Measurements from ENCODE around the gene ZFP69.

Gene ZFP69

GRCh38 chr1:40476924-40477677 is at the start of gene ZFP69:
Gene ZFP69, plus strand, starts transcription at chr1:40477290. Its CDS starts 2,072 bp downstream, at chr1:40479362.
- no peaks in the 10 kb centered on the region for H3K27me3 ChIP-seq (ENCODE audit: control insufficient read depth in 2 of 2, insufficient read depth in 2 of 2, low read length in 2 of 2)
- peak within 1 kb of the TSS; percentile 87 to 92 for H3K4me3 ChIP-seq (ENCODE audit: low read length in 2 of 2)
- H3K9ac ChIP-seq (ENCODE audit: low read depth in 1 of 2, low read length in 2 of 2) = peak within 1 kb of the TSS; percentile 73 to 74
- peaks cover under 1 to 5% of the 10 kb centered on the region in 2 donors for H3K36me3 ChIP-seq (ENCODE audit: control insufficient read depth in 2 of 2, insufficient read depth in 2 of 2, low read length in 2 of 2)
- H3K9me3 ChIP-seq (ENCODE audit: control insufficient read depth in 2 of 2, low read length in 2 of 2) = peaks cover 0 to 4% of the 10 kb centered on the region in 2 donors
- peaks cover 3% of the 10 kb centered on the region in 2 donors for H3K4me1 ChIP-seq (ENCODE audit: control insufficient read depth in 2 of 2, insufficient read depth in 2 of 2, low read length in 2 of 2)
- H3K27ac ChIP-seq (ENCODE audit: low read depth in 2 of 2, low read length in 2 of 2) = peak within 1 kb of the TSS in 1 of 2 donors; percentile 61

DNA sequence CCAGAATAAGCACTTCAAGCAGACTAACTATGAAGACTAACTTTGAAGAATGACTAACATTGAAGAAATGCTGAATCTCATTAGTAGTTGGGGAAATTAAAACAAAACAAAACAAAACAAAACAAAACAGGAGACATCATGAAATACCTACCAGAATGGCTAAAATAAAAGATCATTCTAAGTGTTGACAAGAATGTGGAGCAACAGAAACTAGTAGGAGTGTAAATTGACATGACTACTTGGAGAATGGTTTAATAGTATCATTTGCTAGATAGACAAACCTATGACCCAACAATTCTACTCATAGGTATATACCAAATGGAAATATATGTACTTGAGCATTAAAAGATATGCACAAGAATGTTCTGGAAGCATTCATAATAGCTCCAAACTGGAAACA is 45.7 kb upstream of the ZFP69 start:
- Histone ChIP-seq H3K4me3 (ENCODE audit: low read length in 2 of 2) (no peak overlapping the region), H3K27ac (ENCODE audit: low read depth in 2 of 2, low read length in 2 of 2) (no peak overlapping the region), H3K27me3 (ENCODE audit: control insufficient read depth in 2 of 2, insufficient read depth in 2 of 2, low read length in 2 of 2) (no peaks in the 10 kb centered on the region), H3K4me1 (ENCODE audit: control insufficient read depth in 2 of 2, insufficient read depth in 2 of 2, low read length in 2 of 2) (no peaks in the 10 kb centered on the region), H3K36me3 (ENCODE audit: control insufficient read depth in 2 of 2, insufficient read depth in 2 of 2, low read length in 2 of 2) (no peaks in the 10 kb centered on the region), H3K9ac (ENCODE audit: low read depth in 1 of 2, low read length in 2 of 2) (no peak overlapping the region), H3K9me3 (ENCODE audit: control insufficient read depth in 2 of 2, low read length in 2 of 2) (no peaks in the 10 kb centered on the region)

GRCh38 chr1:40432644-40433390 is 44.3 kb upstream of the ZFP69 start:
- Histone ChIP-seq H3K9ac (ENCODE audit: low read depth in 1 of 2, low read length in 2 of 2) (no peak overlapping the region), H3K4me1 (ENCODE audit: control insufficient read depth in 2 of 2, insufficient read depth in 2 of 2, low read length in 2 of 2) (no peaks in the 10 kb centered on the region), H3K9me3 (ENCODE audit: control insufficient read depth in 2 of 2, low read length in 2 of 2) (no peaks in the 10 kb centered on the region), H3K4me3 (ENCODE audit: low read length in 2 of 2) (no peak overlapping the region), H3K27me3 (ENCODE audit: control insufficient read depth in 2 of 2, insufficient read depth in 2 of 2, low read length in 2 of 2) (no peaks in the 10 kb centered on the region), H3K27ac (ENCODE audit: low read depth in 2 of 2, low read length in 2 of 2) (no peak overlapping the region), H3K36me3 (ENCODE audit: control insufficient read depth in 2 of 2, insufficient read depth in 2 of 2, low read length in 2 of 2) (no peaks in the 10 kb centered on the region)

- Histone ChIP-seq H3K9ac (ENCODE audit: low read depth in 1 of 2, low read length in 2 of 2) (no peak overlapping the region), H3K4me3 (ENCODE audit: low read length in 2 of 2) (no peak overlapping the region), H3K27me3 (ENCODE audit: control insufficient read depth in 2 of 2, insufficient read depth in 2 of 2, low read length in 2 of 2) (no peaks in the 10 kb centered on the region), H3K4me1 (ENCODE audit: control insufficient read depth in 2 of 2, insufficient read depth in 2 of 2, low read length in 2 of 2) (no peaks in the 10 kb centered on the region), H3K27ac (ENCODE audit: low read depth in 2 of 2, low read length in 2 of 2) (no peak overlapping the region), H3K36me3 (ENCODE audit: control insufficient read depth in 2 of 2, insufficient read depth in 2 of 2, low read length in 2 of 2) (no peaks in the 10 kb centered on the region), H3K9me3 (ENCODE audit: control insufficient read depth in 2 of 2, low read length in 2 of 2) (no peaks in the 10 kb centered on the region)
Measured at GRCh38 chr1:40435471-40435870, 41.6 kb upstream of the ZFP69 start.

- Histone ChIP-seq H3K9me3 (ENCODE audit: control insufficient read depth in 2 of 2, low read length in 2 of 2) (no peaks in the 10 kb centered on the region), H3K36me3 (ENCODE audit: control insufficient read depth in 2 of 2, insufficient read depth in 2 of 2, low read length in 2 of 2) (no peaks in the 10 kb centered on the region), H3K27ac (ENCODE audit: low read depth in 2 of 2, low read length in 2 of 2) (no peak overlapping the region), H3K4me1 (ENCODE audit: control insufficient read depth in 2 of 2, insufficient read depth in 2 of 2, low read length in 2 of 2) (no peaks in the 10 kb centered on the region), H3K4me3 (ENCODE audit: low read length in 2 of 2) (no peak overlapping the region), H3K27me3 (ENCODE audit: control insufficient read depth in 2 of 2, insufficient read depth in 2 of 2, low read length in 2 of 2) (no peaks in the 10 kb centered on the region), H3K9ac (ENCODE audit: low read depth in 1 of 2, low read length in 2 of 2) (no peak overlapping the region)
Measured at GRCh38 chr1:40435876-40436275, 41.2 kb upstream of the ZFP69 start.

DNA sequence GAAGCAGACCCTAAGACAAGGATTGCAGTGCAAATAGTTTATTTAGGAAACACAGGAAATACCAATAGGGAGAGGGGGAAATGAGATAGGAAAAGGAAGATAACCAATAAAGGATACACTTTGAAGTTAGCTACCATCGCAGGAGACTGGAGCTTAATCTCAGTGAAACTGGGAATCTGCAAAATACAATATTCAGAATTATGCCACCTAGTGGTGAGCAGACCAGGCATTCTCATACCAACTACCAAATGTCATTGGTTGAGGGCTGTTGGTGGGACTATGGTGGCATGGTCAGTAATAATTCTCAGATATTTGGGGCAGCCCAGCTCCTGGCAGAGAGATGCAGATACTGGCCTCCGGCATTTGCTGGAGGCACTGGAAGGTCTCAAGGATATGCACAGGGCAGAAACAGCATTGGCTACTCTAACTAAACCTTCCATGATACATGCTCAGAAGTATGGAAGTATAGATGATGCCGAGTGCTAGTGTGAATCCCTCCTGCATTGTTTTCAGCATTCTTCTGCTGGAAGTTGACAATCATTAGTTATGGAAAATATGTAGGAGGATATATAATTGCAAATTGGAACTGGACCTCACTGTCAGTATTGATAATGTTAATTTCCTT is 38.6 kb upstream of the ZFP69 start:
- no peak overlapping the region for H3K4me3 ChIP-seq (ENCODE audit: low read length in 2 of 2)

DNA sequence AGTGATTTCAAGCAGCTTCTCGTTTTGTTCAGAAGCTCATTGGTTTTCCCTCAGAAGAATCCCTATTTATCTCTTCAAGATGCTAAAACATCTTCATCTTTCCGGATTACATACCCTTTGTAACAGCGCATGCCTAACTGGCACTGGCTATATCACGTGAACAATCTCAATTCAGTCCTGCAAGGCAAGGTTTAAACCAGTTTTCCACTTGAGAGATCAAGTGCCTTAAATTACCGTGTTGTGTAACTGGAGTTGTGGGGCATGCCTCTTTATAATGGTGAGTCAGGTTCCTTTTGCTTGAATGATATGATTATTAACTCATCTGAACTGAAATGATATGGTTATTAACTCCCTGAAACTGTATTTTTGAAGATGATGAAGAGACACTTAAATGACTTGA is 37.8 kb upstream of the ZFP69 start:
- Histone ChIP-seq H3K4me3 (ENCODE audit: low read length in 2 of 2) (no peak overlapping the region), H3K9ac (ENCODE audit: low read depth in 1 of 2, low read length in 2 of 2) (no peak overlapping the region)

More for the DNA sequence above, 38.6 kb upstream of the ZFP69 start:
- Histone ChIP-seq H3K27me3 (ENCODE audit: control insufficient read depth in 2 of 2, insufficient read depth in 2 of 2, low read length in 2 of 2) (no peaks in the 10 kb centered on the region), H3K36me3 (ENCODE audit: control insufficient read depth in 2 of 2, insufficient read depth in 2 of 2, low read length in 2 of 2) (no peaks in the 10 kb centered on the region), H3K9me3 (ENCODE audit: control insufficient read depth in 2 of 2, low read length in 2 of 2) (no peaks in the 10 kb centered on the region), H3K4me1 (ENCODE audit: control insufficient read depth in 2 of 2, insufficient read depth in 2 of 2, low read length in 2 of 2) (no peaks in the 10 kb centered on the region), H3K27ac (ENCODE audit: low read depth in 2 of 2, low read length in 2 of 2) (no peak overlapping the region), H3K9ac (ENCODE audit: low read depth in 1 of 2, low read length in 2 of 2) (no peak overlapping the region)

DNA sequence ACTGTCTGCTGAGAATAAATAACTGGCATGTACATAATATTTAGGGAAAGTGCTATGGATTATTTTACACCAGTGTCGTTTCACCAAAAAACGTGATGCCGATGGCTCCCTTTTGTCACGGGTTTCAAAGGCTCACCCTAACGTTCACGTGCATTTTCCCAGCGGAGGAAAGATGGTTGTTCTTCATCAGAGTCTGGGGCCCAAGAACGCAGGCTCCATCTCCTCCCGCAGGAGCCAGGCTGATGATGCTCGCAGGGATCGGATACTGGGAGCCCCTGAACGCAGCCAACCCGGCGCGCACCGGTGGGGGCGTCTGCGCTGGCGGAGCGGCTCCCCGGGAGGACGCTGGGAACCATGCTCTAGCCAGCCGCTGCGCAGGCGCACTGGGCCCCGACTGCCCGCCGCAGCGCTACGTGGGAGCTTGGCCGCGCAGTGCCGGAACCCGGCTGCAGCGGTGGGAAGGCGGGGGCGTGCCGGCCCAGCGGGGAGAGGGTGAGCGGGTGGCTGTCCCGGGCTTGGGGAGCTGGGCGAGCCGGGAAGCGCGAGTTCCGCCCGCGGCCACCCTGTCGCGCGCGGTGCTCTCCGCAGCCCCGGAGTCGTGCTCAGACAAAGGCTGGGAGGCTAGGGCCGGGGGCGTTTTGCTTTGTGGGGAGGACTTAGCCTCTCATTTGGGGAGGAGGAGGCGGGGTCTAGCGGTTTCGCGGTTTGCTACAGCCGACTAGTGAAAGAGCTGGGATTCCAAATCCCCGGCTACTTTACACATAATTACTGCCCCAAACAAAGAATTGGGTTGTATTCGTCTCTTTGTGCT is 27.2 kb upstream of the ZFP69 start, which contains the start of gene ZFP69B:
TSS of gene ZFP69B (plus strand) at position 793 of the 811 bp plus-strand sequence. CDS start 486 bp downstream, outside the sequence.
- H3K27me3 ChIP-seq (ENCODE audit: control insufficient read depth in 2 of 2, insufficient read depth in 2 of 2, low read length in 2 of 2) = no peaks in the 10 kb centered on the region
- peak within 1 kb of the TSS; percentile 70 to 72 for H3K9ac ChIP-seq (ENCODE audit: low read depth in 1 of 2, low read length in 2 of 2)
- H3K4me3 ChIP-seq (ENCODE audit: low read length in 2 of 2) = peak within 1 kb of the TSS; percentile 72 to 79
- peaks cover 3 to 6% of the 10 kb centered on the region in 2 donors for H3K9me3 ChIP-seq (ENCODE audit: control insufficient read depth in 2 of 2, low read length in 2 of 2)
- peak within 1 kb of the TSS; percentile 54 to 69 for H3K27ac ChIP-seq (ENCODE audit: low read depth in 2 of 2, low read length in 2 of 2)
- H3K36me3 ChIP-seq (ENCODE audit: control insufficient read depth in 2 of 2, insufficient read depth in 2 of 2, low read length in 2 of 2) = no peaks in the 10 kb centered on the region
- H3K4me1 ChIP-seq (ENCODE audit: control insufficient read depth in 2 of 2, insufficient read depth in 2 of 2, low read length in 2 of 2) = peaks cover 0 to 3% of the 10 kb centered on the region in 2 donors

More for the DNA sequence above, 37.8 kb upstream of the ZFP69 start:
- Histone ChIP-seq H3K27me3 (ENCODE audit: control insufficient read depth in 2 of 2, insufficient read depth in 2 of 2, low read length in 2 of 2) (no peaks in the 10 kb centered on the region), H3K9me3 (ENCODE audit: control insufficient read depth in 2 of 2, low read length in 2 of 2) (no peaks in the 10 kb centered on the region), H3K27ac (ENCODE audit: low read depth in 2 of 2, low read length in 2 of 2) (no peak overlapping the region), H3K4me1 (ENCODE audit: control insufficient read depth in 2 of 2, insufficient read depth in 2 of 2, low read length in 2 of 2) (no peaks in the 10 kb centered on the region), H3K36me3 (ENCODE audit: control insufficient read depth in 2 of 2, insufficient read depth in 2 of 2, low read length in 2 of 2) (no peaks in the 10 kb centered on the region)

- peak overlapping the region; percentile 57 to 72 for H3K9ac ChIP-seq (ENCODE audit: low read depth in 1 of 2, low read length in 2 of 2)
- H3K36me3 ChIP-seq (ENCODE audit: control insufficient read depth in 2 of 2, insufficient read depth in 2 of 2, low read length in 2 of 2) = no peaks in the 10 kb centered on the region
- H3K4me1 ChIP-seq (ENCODE audit: control insufficient read depth in 2 of 2, insufficient read depth in 2 of 2, low read length in 2 of 2) = peaks cover 0 to 3% of the 10 kb centered on the region in 2 donors
- peak overlapping the region; percentile 50 to 69 for H3K27ac ChIP-seq (ENCODE audit: low read depth in 2 of 2, low read length in 2 of 2)
- H3K4me3 ChIP-seq (ENCODE audit: low read length in 2 of 2) = peak overlapping the region; percentile 72 to 79
- peaks cover 3 to 6% of the 10 kb centered on the region in 2 donors for H3K9me3 ChIP-seq (ENCODE audit: control insufficient read depth in 2 of 2, low read length in 2 of 2)
- H3K27me3 ChIP-seq (ENCODE audit: control insufficient read depth in 2 of 2, insufficient read depth in 2 of 2, low read length in 2 of 2) = no peaks in the 10 kb centered on the region
Measured at GRCh38 chr1:40450495-40451237, 26.4 kb upstream of the ZFP69 start.
